NCI-H524 treated with DMSO at 0.1 percent for 48 hours (cell line): ENCODE results near the gene RAD51AP2.
"Not testable (repeated sequence)": the region's sequence is repeated elsewhere in the genome, so short reads cannot be mapped to it uniquely, and the experiment has no call there.

Experiments used
- DNase-seq: peaks from one replicate; lab custom pipeline; 2025; lab: John Stamatoyannopoulos, UW

The RAD51AP2 gene

GRCh38 chr2:17518212-17519154 is at the start of gene RAD51AP2:
Gene RAD51AP2 (minus strand): TSS chr2:17518440. CDS start chr2:17518415, 25 bp downstream.
- peak; percentile 45 for DNase-seq

GRCh38 chr2:17565726-17566125 is 47.5 kb upstream of the RAD51AP2 start:
- not testable (repeated sequence) for DNase-seq

GRCh38 chr2:17558878-17559277 is 40.6 kb upstream of the RAD51AP2 start:
- no peak for DNase-seq

GRCh38 chr2:17558053-17558452 is 39.8 kb upstream of the RAD51AP2 start:
- DNase-seq: no peak

GRCh38 chr2:17557596-17557995 is 39.4 kb upstream of the RAD51AP2 start:
- no peak for DNase-seq

- no peak for DNase-seq
Observed at GRCh38 chr2:17555150-17555549, 36.9 kb upstream of the RAD51AP2 start.

GRCh38 chr2:17550907-17551306 is 32.7 kb upstream of the RAD51AP2 start:
- no peak for DNase-seq

- no peak for DNase-seq
Observed at GRCh38 chr2:17547737-17548136, 29.5 kb upstream of the RAD51AP2 start.

GRCh38 chr2:17547237-17547636 is 29.0 kb upstream of the RAD51AP2 start:
- DNase-seq: no peak

- DNase-seq: no peak
Observed at GRCh38 chr2:17545680-17546613, 27.7 kb upstream of the RAD51AP2 start.

GRCh38 chr2:17544256-17544655 is 26.0 kb upstream of the RAD51AP2 start:
- no peak for DNase-seq

- no peak for DNase-seq
Observed at GRCh38 chr2:17543848-17544247, 25.6 kb upstream of the RAD51AP2 start.

GRCh38 chr2:17543131-17543660 is 25.0 kb upstream of the RAD51AP2 start:
- DNase-seq: no peak

GRCh38 chr2:17542471-17542870 is 24.2 kb upstream of the RAD51AP2 start:
- DNase-seq: no peak

- no peak for DNase-seq
Observed at GRCh38 chr2:17541531-17541950, 23.3 kb upstream of the RAD51AP2 start.

- DNase-seq: no peak
Observed at GRCh38 chr2:17540813-17541530, 22.7 kb upstream of the RAD51AP2 start.

- peak; percentile 86 for DNase-seq
Observed at GRCh38 chr2:17540093-17540812, 22.0 kb upstream of the RAD51AP2 start, which contains the start of gene VSNL1. Gene VSNL1 (plus strand): TSS chr2:17540696. CDS start chr2:17592075, 51,379 bp downstream.

GRCh38 chr2:17539611-17540092 is 21.4 kb upstream of the RAD51AP2 start:
- peak; percentile 16 for DNase-seq

- DNase-seq: peak; percentile 42
Observed at GRCh38 chr2:17538844-17539554, 20.8 kb upstream of the RAD51AP2 start.
